HG03342 (cell line): Measurements from ENCODE around the gene ACTL8.

ENCODE experiments used
- ATAC-seq: cut with Tn5 transposase; IDR thresholded peaks from one replicate; pipeline ENCODE4 v1.9.1; 2021; ENCODE audit warnings: mild to moderate bottlenecking, moderate library complexity; ENCODE audit not compliant: unreplicated experiment

The ACTL8 gene

DNA sequence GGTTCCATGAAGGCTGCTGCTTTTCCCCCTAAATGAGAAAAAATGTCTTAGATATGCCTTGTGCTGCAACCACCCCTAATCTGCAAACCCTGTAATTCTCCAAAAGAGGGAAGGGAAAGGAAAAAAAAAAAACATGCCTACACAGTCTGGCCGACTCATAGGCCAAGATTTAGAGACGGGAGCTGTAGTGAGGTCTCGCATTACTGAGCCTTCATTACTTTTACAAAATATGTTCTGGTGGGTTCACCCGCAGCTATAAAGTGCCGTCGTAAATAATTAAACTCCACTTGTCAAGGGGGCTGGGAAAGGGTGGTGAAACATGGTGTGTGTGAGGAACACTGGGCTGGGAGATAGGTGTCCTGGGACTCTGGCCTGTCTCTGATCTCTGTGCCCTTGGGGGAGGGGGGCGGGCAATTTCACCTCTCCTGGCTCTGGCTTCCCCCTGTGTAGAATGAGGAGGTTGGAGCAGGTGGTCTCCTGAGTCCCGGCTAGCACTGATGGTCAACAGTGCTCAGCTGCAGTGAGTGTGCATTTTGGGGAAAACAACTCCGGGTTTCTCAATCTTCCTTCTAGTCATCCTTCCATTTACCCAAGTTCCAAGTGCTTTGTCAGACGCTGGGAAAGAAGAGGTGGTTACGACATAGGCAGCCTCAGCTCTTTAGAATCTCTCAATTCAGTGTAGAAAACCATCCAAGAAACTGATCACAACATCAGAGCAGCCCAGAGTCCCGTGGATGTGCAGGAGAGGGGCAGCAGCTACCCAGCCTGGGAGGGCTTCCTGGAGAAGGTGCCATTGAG, 82.3 kb downstream of the ACTL8 start:
- ATAC-seq = no peak

DNA sequence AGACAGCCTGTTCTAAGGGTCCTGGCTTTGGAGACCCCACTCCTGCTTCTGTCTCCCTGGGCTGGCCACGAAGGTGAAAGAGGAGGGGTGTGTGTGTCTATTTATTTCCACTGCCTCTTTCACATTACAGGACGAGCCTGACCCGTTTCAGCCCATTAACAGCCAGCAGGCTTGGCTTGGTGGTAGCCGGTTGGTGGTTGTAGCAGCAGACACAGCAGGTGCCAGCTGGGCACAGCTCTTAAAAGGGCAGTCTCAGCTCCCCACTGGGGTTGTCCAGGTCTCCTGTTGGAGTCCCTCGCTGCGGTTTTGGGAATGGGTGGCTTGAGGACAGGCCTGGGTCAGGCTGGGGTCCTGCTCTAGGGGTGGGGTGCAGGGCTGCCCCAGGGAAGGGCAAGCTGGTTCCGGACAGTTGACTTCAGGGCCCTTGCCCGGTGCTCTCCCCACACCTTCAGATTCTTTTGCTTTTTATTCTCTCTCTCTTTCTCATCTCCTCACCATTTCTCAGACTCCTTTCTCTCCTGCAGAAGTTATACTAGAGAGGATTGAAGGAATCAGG, 84.6 kb downstream of the ACTL8 start:
- no peak for ATAC-seq

- no peak for ATAC-seq
These were observed 86.8 kb downstream of the ACTL8 start for GRCh38 chr1:17841944-17842343.

DNA sequence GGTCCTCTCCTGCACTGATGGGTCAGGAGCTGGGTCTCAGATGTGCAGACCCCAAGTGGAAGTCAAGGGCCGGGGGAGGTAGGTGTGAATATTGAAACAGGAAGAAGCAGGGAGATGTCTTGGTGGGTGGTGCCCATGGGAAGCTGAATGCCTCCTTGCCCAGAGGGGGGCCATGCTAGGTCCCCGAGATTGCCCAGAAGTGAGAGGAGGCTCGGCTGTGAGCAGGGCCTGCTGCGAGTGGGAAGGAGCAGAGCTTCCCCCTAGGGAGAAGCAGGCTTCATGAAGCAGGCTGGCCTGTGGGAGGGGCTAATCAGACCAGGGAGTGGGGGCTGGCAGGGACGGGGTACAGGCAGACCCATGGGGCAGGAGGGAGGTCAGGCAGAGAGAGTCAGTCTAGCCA, 87.6 kb downstream of the ACTL8 start:
- no peak for ATAC-seq

DNA sequence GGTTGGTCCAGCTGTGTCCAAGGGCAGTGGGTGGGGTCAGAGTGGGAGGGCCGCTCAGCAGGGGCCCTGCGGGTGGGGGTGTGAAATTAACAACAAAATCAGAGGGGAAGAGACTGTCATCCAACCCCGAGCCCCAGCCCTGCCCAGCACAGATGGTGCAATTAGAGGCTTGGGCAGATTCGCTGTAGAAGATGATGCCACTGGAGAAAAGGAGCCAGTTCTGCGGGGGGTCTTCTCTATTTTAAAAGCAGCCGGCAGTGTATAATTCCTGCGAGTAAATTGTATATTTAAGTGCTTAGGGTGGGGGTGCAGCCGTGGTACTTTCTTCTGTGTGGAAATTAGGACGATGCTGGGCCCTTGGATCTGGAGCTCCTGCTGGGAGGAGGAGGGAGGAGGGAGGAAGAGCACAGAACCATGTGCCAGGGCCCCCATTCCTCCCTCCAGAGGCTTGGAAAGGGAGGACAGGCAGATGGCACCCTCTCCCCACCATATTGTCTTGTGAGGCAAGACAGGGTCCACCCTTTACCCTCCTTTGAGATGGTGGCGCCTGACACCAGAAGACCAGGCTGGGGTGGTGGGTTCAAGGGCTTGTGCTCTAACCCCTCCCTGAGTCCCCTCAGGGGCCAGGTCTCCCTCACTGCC, 89.2 kb downstream of the ACTL8 start:
- no peak for ATAC-seq

GRCh38 chr1:17845583-17845982, 90.5 kb downstream of the ACTL8 start:
- ATAC-seq = no peak

DNA sequence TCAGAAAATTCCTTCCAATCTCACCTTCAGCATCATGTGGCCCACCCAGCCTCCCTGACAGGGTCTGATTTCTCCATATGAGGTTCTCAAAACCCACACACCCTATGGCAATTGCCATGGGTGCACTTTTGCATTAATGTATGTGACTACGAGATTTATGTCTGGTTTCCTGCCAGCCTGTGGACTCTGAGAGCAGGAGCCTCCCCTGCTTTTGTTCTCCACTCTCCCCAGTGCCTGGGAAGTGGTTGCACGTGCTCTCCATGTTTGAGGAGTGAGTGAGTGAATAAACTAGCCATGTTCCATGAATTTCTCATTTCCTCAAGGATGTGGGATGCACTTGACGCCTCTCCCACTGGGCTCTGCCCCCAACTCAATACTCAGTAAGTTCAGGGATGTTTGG, 91.2 kb downstream of the ACTL8 start:
- no peak for ATAC-seq

DNA sequence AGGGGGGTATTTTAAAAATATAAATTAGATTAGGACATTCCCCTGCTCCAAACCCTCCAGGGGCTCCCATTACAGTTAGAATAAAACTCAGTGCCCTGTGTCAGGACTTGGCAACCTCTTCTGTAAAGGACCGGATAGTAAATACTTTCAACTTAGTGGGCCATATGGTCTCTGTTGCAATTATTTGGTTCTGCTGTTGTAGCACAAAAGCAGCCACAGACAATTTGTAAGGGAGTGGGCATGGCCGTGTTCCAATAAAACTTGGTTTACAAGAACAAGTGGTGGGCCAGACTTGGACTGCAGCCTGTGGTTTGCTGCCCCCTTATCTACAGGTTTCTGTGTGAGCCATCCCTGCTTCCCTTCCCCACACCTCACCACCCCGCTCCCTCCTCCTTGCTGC, 92.0 kb downstream of the ACTL8 start:
- ATAC-seq = no peak

- ATAC-seq = no peak
These were observed 94.1 kb downstream of the ACTL8 start for GRCh38 chr1:17849216-17849615.

- no peak for ATAC-seq
These were observed 95.9 kb downstream of the ACTL8 start for GRCh38 chr1:17851056-17851455.

- ATAC-seq = no peak
These were observed 97.2 kb downstream of the ACTL8 start for GRCh38 chr1:17852383-17852782.

- ATAC-seq = no peak
These were observed 98.3 kb downstream of the ACTL8 start for GRCh38 chr1:17853241-17853935.

DNA sequence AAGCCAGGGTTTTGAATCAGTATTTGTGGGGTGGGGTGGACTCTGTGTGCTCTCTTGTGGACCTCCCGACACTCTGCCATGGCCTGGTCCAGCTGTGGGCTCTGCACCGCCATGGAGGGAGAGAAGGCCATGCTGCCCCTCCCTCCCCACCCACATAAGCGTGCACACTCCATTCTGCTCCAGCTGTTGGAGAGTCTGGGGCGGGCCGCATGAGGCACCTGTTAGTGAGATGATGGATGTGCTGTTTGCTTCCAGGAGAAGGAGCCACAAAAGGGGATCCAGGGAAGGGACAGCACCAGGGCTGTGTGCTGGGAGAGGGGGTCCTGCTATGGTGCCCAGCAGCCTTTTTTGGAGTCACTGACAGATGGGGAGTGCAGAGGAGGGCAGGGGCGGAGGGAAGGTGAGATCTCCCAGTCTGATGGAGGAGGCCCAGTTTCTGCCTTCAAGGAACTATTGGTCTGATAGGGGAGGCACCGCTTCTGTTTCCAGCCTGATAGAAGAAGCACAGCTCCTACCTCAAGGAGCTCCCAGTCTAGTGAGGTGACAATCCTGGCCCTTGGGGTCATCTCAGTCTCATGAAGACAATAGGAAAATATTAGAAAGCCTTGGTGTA, 101.5 kb downstream of the ACTL8 start:
- ATAC-seq = no peak

DNA sequence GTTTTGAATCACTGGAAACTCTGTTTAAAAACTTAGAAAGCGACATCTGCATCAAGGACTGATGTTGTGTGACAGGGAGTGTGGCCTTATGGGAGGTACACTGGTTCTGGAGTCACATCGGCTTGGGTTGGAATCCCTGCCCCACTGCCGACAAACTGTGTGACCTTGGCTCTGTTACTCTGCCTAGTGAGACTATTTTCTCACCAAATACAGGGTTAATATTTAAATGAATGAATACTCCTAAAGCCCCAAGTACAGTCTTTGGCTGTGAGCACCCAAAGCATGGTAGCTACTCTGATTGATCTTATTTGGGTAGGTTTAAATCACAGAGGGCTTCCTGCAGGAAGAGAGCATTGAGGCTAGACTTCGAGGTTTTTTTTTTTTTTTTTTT, 102.0 kb downstream of the ACTL8 start:
- no peak for ATAC-seq

- ATAC-seq = no peak
These were observed 102.9 kb downstream of the ACTL8 start for GRCh38 chr1:17857996-17858395.

GRCh38 chr1:17860812-17861211, 105.7 kb downstream of the ACTL8 start:
- ATAC-seq = no peak

- no peak for ATAC-seq
These were observed 106.6 kb downstream of the ACTL8 start for GRCh38 chr1:17861685-17862084.

- no peak for ATAC-seq
These were observed 107.0 kb downstream of the ACTL8 start for GRCh38 chr1:17862121-17862520.

- ATAC-seq = no peak
These were observed 111.0 kb downstream of the ACTL8 start for GRCh38 chr1:17865912-17866739.

- ATAC-seq = no peak
These were observed 111.6 kb downstream of the ACTL8 start for GRCh38 chr1:17866740-17867029.

DNA sequence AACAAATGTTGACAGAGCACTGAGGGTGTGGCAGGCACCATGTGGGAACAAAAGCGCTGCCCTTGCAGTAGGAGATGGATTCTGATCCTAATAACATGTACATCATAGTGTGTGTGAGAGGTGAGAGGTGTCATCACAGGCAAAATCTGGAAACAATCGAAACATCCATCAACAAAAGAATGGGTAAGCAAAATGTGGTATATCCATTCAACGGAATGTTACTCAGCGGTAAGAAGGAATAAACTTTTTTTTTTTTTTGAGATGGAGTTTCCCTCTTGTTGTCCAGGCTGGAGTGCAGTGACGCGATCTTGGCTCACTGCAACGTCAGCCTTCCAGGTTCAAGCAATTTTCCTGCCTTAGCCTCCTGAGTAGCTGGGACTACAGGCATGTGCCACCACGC, 112.3 kb downstream of the ACTL8 start:
- ATAC-seq = no peak
